H1 (cell line): ENCODE results near the gene DTNB. TPM values are rescaled to one million over a fixed set of nuclear protein-coding genes. Genes with fewer than 3 reads are reported as not detected.
A peak's percentile ranks its signal among the peaks of the same experiment; 100 is the strongest.

Experiments used
- CTCF ChIA-PET: fragments of 300-600 bp; sonication (Branson Sonifier 250); formaldehyde crosslinking; loops from one replicate; lab custom pipeline; 2021; ENCODE audit not compliant: partially characterized antibody; lab: Charles Lee
- POLR2A ChIA-PET: fragments of 300-600 bp; sonication (Branson Sonifier 250); formaldehyde crosslinking; loops from one replicate; lab custom pipeline; 2021; ENCODE audit warnings: inconsistent platforms; ENCODE audit not compliant: partially characterized antibody; lab: Charles Lee
- DNase-seq, 2 experiments: peaks; one replicate each; pipeline versions ENCODE4 v3.0.0 to v3.0.0-alpha.2; 2010 to 2022; ENCODE audit warnings: low spot score in 2 of 2, low read depth in 1 of 2, mixed read lengths in 1 of 2
- FAIRE-seq: peaks from 2 replicates; lab custom pipeline; 2011; peaks lifted over from hg19 to GRCh38; lab: Jason Lieb, UNC
- H2AFZ ChIP-seq: 2 replicates; pipeline ENCODE4 v1.8.1; 2012; ENCODE audit warnings: low read length, inconsistent platforms
- H2AK5ac ChIP-seq: 2 replicates; pipeline ENCODE4 v1.6.1; 2013; ENCODE audit warnings: low read depth, low read length
- H2BK120ac ChIP-seq: replicated peaks from 2 replicates; pipeline ENCODE3; 2013; ENCODE audit warnings: low read depth, low read length, inconsistent platforms
- H2BK12ac ChIP-seq: 2 replicates; pipeline ENCODE4 v1.6.1; 2013; ENCODE audit warnings: low read depth, low read length
- H2BK15ac ChIP-seq: 2 replicates; pipeline ENCODE4 v1.6.1; 2013; ENCODE audit warnings: low read length
- H2BK20ac ChIP-seq: 2 replicates; pipeline ENCODE4 v1.6.1; 2013; ENCODE audit warnings: low read length
- H2BK5ac ChIP-seq: 2 replicates; pipeline ENCODE4 v1.6.1; 2013; ENCODE audit warnings: low read depth, low read length
- H3K14ac ChIP-seq: 2 replicates; pipeline ENCODE4 v1.6.1; 2013; ENCODE audit warnings: inconsistent platforms; ENCODE audit not compliant: insufficient read length
- H3K18ac ChIP-seq: 2 replicates; pipeline ENCODE4 v1.6.1; 2013; ENCODE audit warnings: low read length; ENCODE audit errors: extremely low read depth
- H3K23ac ChIP-seq: 2 replicates; pipeline ENCODE4 v1.6.1; 2013; ENCODE audit warnings: inconsistent platforms; ENCODE audit not compliant: insufficient read length
- H3K23me2 ChIP-seq: 2 replicates; pipeline ENCODE4 v1.6.1; 2013; ENCODE audit warnings: low read depth, low read length
- H3K27ac ChIP-seq: 2 replicates; pipeline ENCODE4 v1.6.1; 2011; ENCODE audit warnings: low read depth, low read length, inconsistent platforms
- H3K27me3 ChIP-seq, 4 experiments: replicated peaks in 1 of 4; 1 replicate in 1 of 4; 2 replicates in 3 of 4; pipeline versions ENCODE4 v1.6.1 to v1.8.1; 2011 to 2013; ENCODE audit warnings: low read length in 3 of 4, mild to moderate bottlenecking in 3 of 4, inconsistent platforms in 2 of 4, mixed read lengths in 2 of 4, moderate library complexity in 1 of 4; ENCODE audit not compliant: control insufficient read depth in 3 of 4, insufficient read depth in 3 of 4; ENCODE audit errors: extremely low read depth in 1 of 4
- H3K36me3 ChIP-seq, 4 experiments: 2 replicates each; pipeline versions ENCODE4 v1.6.1 to v1.8.1; 2011 to 2013; ENCODE audit warnings: mild to moderate bottlenecking in 4 of 4, low read length in 3 of 4, moderate library complexity in 2 of 4, control low read depth in 1 of 4, inconsistent platforms in 1 of 4; ENCODE audit not compliant: insufficient read depth in 4 of 4, control insufficient read depth in 2 of 4
- H3K4ac ChIP-seq: replicated peaks from 2 replicates; pipeline ENCODE3; 2013; ENCODE audit warnings: low read length, low read depth, mixed read lengths, inconsistent platforms; ENCODE audit not compliant: insufficient read length
- H3K4me1 ChIP-seq, 4 experiments: replicated peaks in 1 of 4; 1 replicate in 1 of 4; 2 replicates in 3 of 4; pipeline versions ENCODE4 v1.6.1 to v1.8.1; 2011 to 2013; ENCODE audit warnings: low read length in 3 of 4, inconsistent platforms in 2 of 4, mixed read lengths in 1 of 4; ENCODE audit not compliant: insufficient read depth in 4 of 4, control insufficient read depth in 3 of 4
- H3K4me2 ChIP-seq, 2 experiments: 2 replicates each; pipeline versions ENCODE4 v1.6.1 to v1.8.1; 2011 to 2013; ENCODE audit warnings: low read depth in 2 of 2, low read length in 2 of 2, control low read depth in 1 of 2, inconsistent platforms in 1 of 2, mild to moderate bottlenecking in 1 of 2; ENCODE audit not compliant: insufficient read depth in 1 of 2
- H3K4me3 ChIP-seq, 4 experiments: fragments of 200-600, 300-600 bp in 1 of 4; sonication (generic), shearing (Covaris generic), sonication (Bioruptor Twin) in 1 of 4; 2 replicates each; pipeline versions ENCODE4 v1.5.1 to v1.8.1; 2011 to 2016; ENCODE audit warnings: low read length in 4 of 4, low read depth in 3 of 4, control low read depth in 2 of 4, inconsistent platforms in 2 of 4, mild to moderate bottlenecking in 2 of 4, mixed read lengths in 1 of 4, moderate library complexity in 1 of 4; ENCODE audit not compliant: insufficient read depth in 2 of 4; ENCODE audit errors: extremely low read depth in 1 of 4
- H3K56ac ChIP-seq: replicated peaks from 2 replicates; pipeline ENCODE3; 2013; ENCODE audit warnings: low read depth, mild to moderate bottlenecking, mixed read lengths, low read length, inconsistent platforms; ENCODE audit not compliant: insufficient read length
- H3K79me1 ChIP-seq: 2 replicates; pipeline ENCODE4 v1.6.1; 2013; ENCODE audit warnings: low read depth, low read length, control low read depth
- H3K79me2 ChIP-seq, 2 experiments: 2 replicates each; pipeline versions ENCODE4 v1.6.1 to v1.8.1; 2012 to 2013; ENCODE audit warnings: low read length in 2 of 2, mild to moderate bottlenecking in 2 of 2, inconsistent platforms in 1 of 2; ENCODE audit not compliant: insufficient read depth in 2 of 2, control insufficient read depth in 1 of 2
- H3K9ac ChIP-seq, 4 experiments: replicated peaks in 1 of 4; 1 replicate in 1 of 4; 2 replicates in 3 of 4; pipeline versions ENCODE4 v1.6.1 to v1.8.1; 2011 to 2013; ENCODE audit warnings: low read depth in 3 of 4, low read length in 3 of 4, control low read depth in 2 of 4, mild to moderate bottlenecking in 2 of 4, moderate library complexity in 2 of 4, inconsistent platforms in 1 of 4; ENCODE audit errors: extremely low read depth in 1 of 4
- H3K9me3 ChIP-seq, 2 experiments: 2 replicates each; pipeline versions ENCODE4 v1.6.1 to v1.8.1; 2012 to 2013; ENCODE audit warnings: mild to moderate bottlenecking in 2 of 2, moderate library complexity in 2 of 2, control low read depth in 1 of 2, inconsistent platforms in 1 of 2, low read depth in 1 of 2, low read length in 1 of 2, mixed read lengths in 1 of 2; ENCODE audit not compliant: insufficient read depth in 2 of 2
- H4K20me1 ChIP-seq, 2 experiments: replicated peaks in 1 of 2; 2 replicates each; pipeline versions ENCODE3 to v1.8.1; 2011 to 2013; ENCODE audit warnings: inconsistent platforms in 2 of 2, low read length in 2 of 2, mild to moderate bottlenecking in 1 of 2; ENCODE audit not compliant: insufficient read depth in 2 of 2, control insufficient read depth in 1 of 2
- H4K5ac ChIP-seq: 2 replicates; pipeline ENCODE4 v1.6.1; 2013; ENCODE audit warnings: low read length, low read depth, mixed read lengths, inconsistent platforms; ENCODE audit not compliant: insufficient read length
- H4K8ac ChIP-seq: 2 replicates; pipeline ENCODE4 v1.8.0; 2013; ENCODE audit warnings: mild to moderate bottlenecking, moderate library complexity, low read length, inconsistent platforms; ENCODE audit not compliant: insufficient read depth; ENCODE audit errors: extremely low read depth
- H4K91ac ChIP-seq: replicated peaks from 2 replicates; pipeline ENCODE3; 2013; ENCODE audit warnings: low read length, mixed read lengths, inconsistent platforms; ENCODE audit not compliant: insufficient read length
- CBX8 ChIP-seq: fragments of 300-800, 300-1000 bp; sonication (generic); IDR thresholded peaks from 2 replicates; pipeline ENCODE4 v1.7.1; 2016; ENCODE audit warnings: low read depth, low read length, borderline replicate concordance
- SP2 ChIP-seq: IDR thresholded peaks from 2 replicates; pipeline ENCODE4 v1.6.1; 2012; ENCODE audit warnings: mild to moderate bottlenecking, low read length, inconsistent platforms
- USF2 ChIP-seq: IDR thresholded peaks from 2 replicates; pipeline ENCODE4 v1.6.1; 2011; ENCODE audit warnings: low read length, improper control_type of control experiment
- WGBS, 2 experiments: shearing (Covaris generic) in 1 of 2; methylation state at CpG; one replicate each; pipeline versions ENCODE4 v1.1.6 to v1.1.7; 2013 to 2015; ENCODE audit warnings: low lambda C conversion rate in 2 of 2, mixed read lengths in 2 of 2, inconsistent platforms in 1 of 2, low coverage in 1 of 2, missing lambda C conversion rate in 1 of 2; ENCODE audit not compliant: insufficient replicate concordance in 2 of 2, insufficient coverage in 1 of 2, insufficient read length in 1 of 2; ENCODE audit errors: extremely low coverage in 1 of 2, missing lambda C conversion rate in 1 of 2; 5-methylcytosine and 5-hydroxymethylcytosine counted together
- polyA plus RNA-seq, 7 experiments: library from polyadenylated mRNA; depleted of rRNA in 3 of 7; stranded (reverse) in 5 of 7; unstranded in 2 of 7; fragments of >200 nt in 5 of 7; fragments of 200-250 nt in 2 of 7; gene quantifications; 1 replicate in 5 of 7; 2 replicates in 1 of 7; 4 replicates in 1 of 7; pipeline versions ENCODE4 v1.2.1 to v1.2.3, GENCODE V29; 2011 to 2013; ENCODE audit warnings: missing spikeins in 2 of 7, mixed read lengths in 2 of 7
- total RNA-seq: library from RNA; stranded (reverse); fragmentation: NEBNext Ultra II Directional; extraction: Animal tissue kit (Norgen Biotek cat#: 25700); gene quantifications from 2 replicates; pipeline ENCODE4 v1.2.1, GENCODE V29; 2021

The DTNB gene
- total and polyA plus RNA-seq, 2 of the 8 experiments (the other 6 are each of a cell fraction or from before 2014, with no cell fraction given), result 39.6 to 49.5 TPM

DNA sequence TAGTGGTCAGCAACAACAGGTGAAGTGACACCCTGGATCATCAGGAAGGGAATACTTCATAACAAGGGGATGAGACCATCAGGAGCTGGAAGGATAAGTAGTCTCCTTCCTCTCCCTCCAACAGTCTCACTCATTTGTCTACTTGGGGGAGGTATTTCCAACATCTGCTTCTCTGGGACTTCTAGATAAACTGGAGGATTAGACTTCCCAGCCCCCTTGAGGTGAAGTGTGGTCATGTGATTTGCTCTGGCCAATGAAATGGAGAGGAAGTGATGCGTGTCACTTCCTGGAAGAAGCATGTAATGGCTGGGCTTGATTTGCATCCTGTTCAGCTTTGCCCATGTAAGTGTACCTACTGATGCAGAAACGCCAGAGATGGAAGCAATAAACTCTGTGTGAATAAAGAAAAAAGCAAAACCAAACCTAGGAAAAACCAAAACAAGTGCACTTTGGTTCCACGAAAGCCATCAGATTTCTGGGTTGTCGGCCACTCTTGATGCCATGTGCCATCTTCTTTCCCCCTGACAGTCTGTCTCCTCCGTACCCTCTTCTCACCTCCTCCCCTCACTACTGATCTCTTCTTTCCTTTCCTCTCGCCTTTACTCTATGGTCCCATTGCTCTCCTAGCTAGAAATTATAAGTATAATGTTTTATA lies 255.5 kb downstream of the DTNB start:
- peaks cover 0 to 6% (median 0%) of the 10 kb centered on the region in 4 experiments; a peak in 2 of 8 replicates for H3K36me3 ChIP-seq
- H4K5ac ChIP-seq, result no peak overlapping the region
- no peak overlapping the region for H2BK120ac ChIP-seq
- H3K79me1 ChIP-seq, result no peaks in the 10 kb centered on the region; the same call in 1 of the 2 replicates
- H2BK12ac ChIP-seq, result no peak overlapping the region
- ChIA-PET CTCF (interaction anchor here (0.6 to 1.4 kb wide), 4 partner anchors 13 to 247 kb away, joined by 3 to 4 read pairs (median 4); no protein-coding TSS in a partner anchor), POLR2A (no interaction called here)
- 0 out of 2 replicates have a peak, but pooled peaks have one; percentile 13 for TF ChIP-seq USF2
- no peak for TF ChIP-seq SP2
- TF ChIP-seq CBX8, result no peak
- H3K18ac ChIP-seq, result no peak overlapping the region
- no peaks in the 10 kb centered on the region for H3K79me2 ChIP-seq
- DNase-seq (no peak), FAIRE-seq (no peak)
- H2BK20ac ChIP-seq, result no peak overlapping the region
- H3K14ac ChIP-seq, result no peak overlapping the region
- H4K20me1 ChIP-seq, result no peaks in the 10 kb centered on the region
- H3K9ac ChIP-seq, result no peak overlapping the region
- H3K4me3 ChIP-seq, result no peak overlapping the region
- no peak overlapping the region for H3K4me2 ChIP-seq
- no peak overlapping the region for H2AFZ ChIP-seq
- no peaks in the 10 kb centered on the region for H3K9me3 ChIP-seq
- no peak overlapping the region for H3K56ac ChIP-seq
- H3K23me2 ChIP-seq, result no peaks in the 10 kb centered on the region
- no peaks in the 10 kb centered on the region for H3K27me3 ChIP-seq
- no peak overlapping the region for H3K23ac ChIP-seq
- no peak overlapping the region for H3K27ac ChIP-seq
- no peak overlapping the region for H4K91ac ChIP-seq
- no peak overlapping the region for H2AK5ac ChIP-seq
- no peak overlapping the region for H4K8ac ChIP-seq
- no peak overlapping the region for H2BK15ac ChIP-seq
- 95% methylated on average over 6 of the region's 6 CpGs; no CpG with 5 or more reads in 1 of the 2 experiments for WGBS, 2 experiments
- peaks cover 0 to 6% (median 0%) of the 10 kb centered on the region in 4 experiments; a peak in 2 of 7 replicates for H3K4me1 ChIP-seq
- no peak overlapping the region for H3K4ac ChIP-seq
- no peak overlapping the region for H2BK5ac ChIP-seq
